DND-41 (cell line): ENCODE results near the gene NTN5.

Experiments
- ATAC-seq: fragments of 200-7000 bp; cut with Tn5 transposase; 3 replicates; pipeline ENCODE4 v1.9.1; 2021; ENCODE audit warnings: low read depth; ENCODE audit not compliant: insufficient read depth
- DNase-seq: peaks from one replicate; pipeline ENCODE4 v3.0.0-alpha.2; 2020
- H2AFZ ChIP-seq: 2 replicates; pipeline ENCODE4 v1.6.0; 2012; ENCODE audit warnings: low read depth, low read length
- H3K27ac ChIP-seq: 2 replicates; pipeline ENCODE4 v1.5.1; 2012; ENCODE audit warnings: low read length, inconsistent platforms
- H3K27me3 ChIP-seq: fragments of 200-600 bp; sonication (generic); 2 replicates; pipeline ENCODE4 v1.6.0; 2012; ENCODE audit warnings: low read length, mild to moderate bottlenecking, inconsistent platforms; ENCODE audit not compliant: insufficient read depth, poor library complexity
- H3K36me3 ChIP-seq: 2 replicates; pipeline ENCODE4 v1.5.1; 2012; ENCODE audit warnings: low read length, inconsistent platforms; ENCODE audit not compliant: insufficient read depth
- H3K4me1 ChIP-seq: 2 replicates; pipeline ENCODE4 v1.5.1; 2012; ENCODE audit warnings: mild to moderate bottlenecking, low read length; ENCODE audit not compliant: insufficient read depth
- H3K4me2 ChIP-seq: 2 replicates; pipeline ENCODE4 v1.6.0; 2012; ENCODE audit warnings: mild to moderate bottlenecking, moderate library complexity, low read length, inconsistent platforms; ENCODE audit not compliant: insufficient read depth
- H3K4me3 ChIP-seq, 2 experiments: fragments of 200-600 bp in 1 of 2; shearing (Covaris generic) in 1 of 2; 2 replicates each; pipeline ENCODE4 v1.5.1; 2012 to 2016; ENCODE audit warnings: inconsistent platforms in 2 of 2, low read length in 2 of 2, mild to moderate bottlenecking in 2 of 2, low read depth in 1 of 2, moderate library complexity in 1 of 2
- H3K79me2 ChIP-seq: 2 replicates; pipeline ENCODE4 v1.6.0; 2012; ENCODE audit warnings: low read length, inconsistent platforms; ENCODE audit not compliant: insufficient read depth
- H3K9ac ChIP-seq: 2 replicates; pipeline ENCODE4 v1.6.0; 2012; ENCODE audit warnings: low read depth, mild to moderate bottlenecking, inconsistent platforms, low read length, moderate library complexity
- H3K9me3 ChIP-seq: 2 replicates; pipeline ENCODE4 v1.5.1; 2012; ENCODE audit warnings: low read length, moderate library complexity, mild to moderate bottlenecking, inconsistent platforms; ENCODE audit not compliant: insufficient read depth, severe bottlenecking
- H4K20me1 ChIP-seq: 2 replicates; pipeline ENCODE4 v1.6.0; 2012; ENCODE audit warnings: low read length; ENCODE audit not compliant: insufficient read depth
- CTCF ChIP-seq: IDR thresholded peaks from 2 replicates; pipeline ENCODE4 v1.5.1; 2012; ENCODE audit warnings: borderline replicate concordance, low read length, moderate library complexity, mild to moderate bottlenecking; ENCODE audit not compliant: poor library complexity, severe bottlenecking; ENCODE audit errors: extremely low read depth
- EZH2 ChIP-seq: IDR thresholded peaks from 3 replicates; pipeline ENCODE4 v1.6.1; 2012; ENCODE audit warnings: borderline replicate concordance, low read depth, mild to moderate bottlenecking, moderate library complexity, low read length, inconsistent platforms; ENCODE audit not compliant: severe bottlenecking

NTN5 gene

GRCh38 chr19:48672994-48673393, at the start of gene NTN5:
Gene NTN5, minus strand, starts transcription at chr19:48673017. Its CDS starts 2,031 bp downstream, at chr19:48670986.
- H4K20me1 ChIP-seq = no peaks in the 10 kb centered on the region
- no peak within 1 kb of the TSS for H3K4me3 ChIP-seq
- no peaks in the 10 kb centered on the region for H3K9me3 ChIP-seq
- H3K27me3 ChIP-seq = no peaks in the 10 kb centered on the region
- H3K36me3 ChIP-seq = no peaks in the 10 kb centered on the region
- no peak within 1 kb of the TSS for H3K27ac ChIP-seq
- H3K79me2 ChIP-seq = no peaks in the 10 kb centered on the region
- no peak for TF ChIP-seq CTCF
- TF ChIP-seq EZH2 = no peak
- no peak for DNase-seq
- no peak within 1 kb of the TSS for H3K4me2 ChIP-seq
- H2AFZ ChIP-seq = no peak within 1 kb of the TSS
- no peak within 1 kb of the TSS for H3K9ac ChIP-seq
- no peak for ATAC-seq
- peaks cover 10% of the 10 kb centered on the region for H3K4me1 ChIP-seq

GRCh38 chr19:48722196-48722708, 49.4 kb upstream of the NTN5 start:
- no peaks in the 10 kb centered on the region for H4K20me1 ChIP-seq

GRCh38 chr19:48720613-48721296, 47.9 kb upstream of the NTN5 start:
- peak; percentile 99 for DNase-seq
- peaks cover 34% of the 10 kb centered on the region for H3K4me1 ChIP-seq
- H4K20me1 ChIP-seq = no peaks in the 10 kb centered on the region
- no peaks in the 10 kb centered on the region for H3K9me3 ChIP-seq
- H3K79me2 ChIP-seq = peaks cover 3% of the 10 kb centered on the region; the same call in 1 of the 2 replicates
- H3K4me2 ChIP-seq = peak overlapping the region; percentile 77
- peak overlapping the region; percentile 60 for H3K9ac ChIP-seq
- peak overlapping the region; percentile 72 for H2AFZ ChIP-seq
- no peak for TF ChIP-seq CTCF
- TF ChIP-seq EZH2 = no peak
- no peaks in the 10 kb centered on the region for H3K27me3 ChIP-seq
- H3K36me3 ChIP-seq = no peaks in the 10 kb centered on the region
- peak overlapping the region; percentile 30 to 60 for H3K4me3 ChIP-seq
- H3K27ac ChIP-seq = peak overlapping the region; percentile 83
- ATAC-seq = peak; percentile 92

More at GRCh38 chr19:48722196-48722708, 49.4 kb upstream of the NTN5 start:
- Histone ChIP-seq H3K27ac (no peak overlapping the region), H3K36me3 (peaks cover 9% of the 10 kb centered on the region), H3K9me3 (peaks cover 4% of the 10 kb centered on the region), H3K4me1 (peaks cover 49% of the 10 kb centered on the region), H3K27me3 (no peaks in the 10 kb centered on the region), H3K9ac (no peak overlapping the region), H3K4me3 (peak overlapping the region in 1 of 2 experiments; percentile 60; a peak in 1 of 4 replicates), H3K79me2 (peaks cover 3% of the 10 kb centered on the region; the same call in 1 of the 2 replicates), H3K4me2 (no peak overlapping the region), H2AFZ (no peak overlapping the region)
- ATAC-seq (no peak), DNase-seq (no peak)
- no peak for TF ChIP-seq CTCF
- no peak for TF ChIP-seq EZH2
